SIG-M5 treated with dmso at 0.1 percent for 504 hours (cell line): Measurements from ENCODE around the gene HECTD1.
"Not testable (repeated sequence)": the region's sequence is repeated elsewhere in the genome, so short reads cannot be mapped to it uniquely, and the experiment has no call there.

Experiments
- DNase-seq: peaks from one replicate; lab custom pipeline; 2025; ENCODE audit not compliant: unreplicated experiment; lab: John Stamatoyannopoulos, UW

HECTD1 gene

DNA sequence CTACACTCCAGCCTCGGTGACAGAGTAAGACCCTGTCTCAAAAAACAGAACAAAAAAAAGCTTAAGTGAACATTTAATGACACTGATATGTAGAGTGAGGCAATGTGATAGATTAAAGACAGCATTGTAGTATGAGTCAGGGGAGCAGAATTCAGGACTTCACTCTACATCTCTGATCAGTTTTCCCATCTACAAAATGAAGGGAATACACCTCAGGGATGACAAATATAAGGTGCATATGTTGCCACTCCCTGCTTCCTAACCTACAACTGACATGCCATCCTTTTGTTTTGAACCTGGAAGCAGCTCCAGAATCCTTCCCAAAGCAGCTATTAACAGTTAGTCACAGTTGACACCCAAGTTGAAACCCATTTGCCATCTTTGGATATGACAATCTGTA is 150.6 kb downstream of the HECTD1 start:
- DNase-seq: no peak

DNA sequence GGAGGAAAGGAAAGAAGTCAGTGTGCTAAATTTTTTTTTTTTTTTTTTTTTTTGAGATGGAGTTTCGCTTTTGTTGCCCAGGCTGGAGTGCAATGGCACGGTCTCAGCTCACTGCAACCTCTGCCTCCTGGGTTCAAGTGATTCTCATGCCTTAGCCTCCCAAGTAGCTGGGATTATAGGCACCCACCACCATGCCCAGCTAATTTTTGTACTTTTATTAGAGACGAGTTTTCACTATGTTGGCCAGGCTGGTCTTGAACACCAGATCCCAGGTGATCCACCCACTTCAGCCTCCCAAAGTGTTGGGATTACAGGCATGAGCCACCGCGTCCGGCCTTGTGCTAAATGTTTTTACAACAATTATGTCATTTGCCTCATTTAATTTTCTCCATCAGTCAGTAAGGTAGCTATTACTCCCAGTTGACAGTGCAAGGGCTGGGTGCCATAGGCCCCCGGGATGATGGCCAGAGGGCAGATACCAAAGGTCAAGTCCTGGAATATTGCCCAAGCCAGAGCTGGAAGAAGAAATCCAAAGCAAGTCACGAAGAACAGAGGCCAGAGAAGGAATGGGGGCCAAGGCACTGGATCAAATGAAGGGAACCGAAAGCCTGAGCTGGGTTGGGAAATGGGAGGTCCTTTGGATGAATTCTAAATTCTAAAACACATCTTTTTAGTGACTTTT is 154.5 kb downstream of the HECTD1 start:
- DNase-seq: not testable (repeated sequence)

DNA sequence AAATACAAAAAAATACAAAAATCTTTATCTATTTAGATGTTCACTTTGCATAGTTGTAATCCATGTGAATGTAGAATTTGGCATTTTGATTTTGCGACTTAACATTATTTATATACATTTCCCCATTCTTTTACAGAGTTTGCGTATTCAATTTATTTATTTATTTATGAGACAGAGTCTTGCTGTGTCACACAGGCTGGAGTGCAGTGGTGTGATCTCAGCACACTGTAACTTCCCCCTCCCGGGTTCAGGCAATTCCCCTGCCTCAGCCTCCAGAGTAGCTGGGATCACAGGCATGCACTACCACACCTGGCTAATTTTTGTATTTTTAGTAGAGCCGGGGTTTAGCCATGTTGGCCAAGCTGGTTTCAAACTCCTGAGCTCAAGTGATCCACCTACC is 156.1 kb downstream of the HECTD1 start:
- DNase-seq: no peak

DNA sequence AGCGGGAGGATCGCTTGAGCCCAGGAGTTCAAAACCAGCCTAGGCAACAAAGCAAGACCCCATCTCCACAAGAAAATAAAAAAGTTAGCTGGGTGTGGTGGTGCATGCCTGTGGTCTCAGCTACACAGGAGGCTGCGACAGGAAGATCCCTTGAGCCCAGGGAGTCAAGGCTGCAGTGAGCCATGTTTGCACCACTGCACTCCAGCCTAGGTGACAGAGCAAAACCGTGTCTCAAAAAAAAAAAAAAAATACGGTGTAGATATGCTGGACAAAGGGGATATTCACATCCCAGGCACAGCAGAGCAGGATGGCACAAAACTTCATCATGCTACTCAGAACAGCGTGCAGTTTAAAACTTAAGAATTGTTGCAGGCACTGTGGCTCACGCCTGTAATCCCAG is 156.6 kb downstream of the HECTD1 start:
- DNase-seq: no peak
